Endodermal cell (in vitro differentiated cells): ENCODE results near the gene SOCS6. TPM values are rescaled to one million over a fixed set of nuclear protein-coding genes. Genes with fewer than 3 reads are reported as not detected.

Source experiments
- DNase-seq: peaks from one replicate; pipeline ENCODE4 v3.0.0-alpha.2; 2017
- H3K27ac ChIP-seq: 2 replicates; pipeline ENCODE4 v1.5.1; 2013; ENCODE audit warnings: mild to moderate bottlenecking, low read depth, low read length, moderate library complexity
- H3K27me3 ChIP-seq: 2 replicates; pipeline ENCODE4 v1.6.1; 2013; ENCODE audit warnings: mild to moderate bottlenecking, low read length, moderate library complexity; ENCODE audit not compliant: insufficient read depth, control insufficient read depth, poor library complexity, severe bottlenecking
- H3K36me3 ChIP-seq: 2 replicates; pipeline ENCODE4 v1.7.0; 2013; ENCODE audit warnings: mild to moderate bottlenecking, low read length, moderate library complexity; ENCODE audit not compliant: control insufficient read depth, insufficient read depth
- H3K4me1 ChIP-seq: one replicate; pipeline ENCODE4 v1.7.0; 2013; ENCODE audit warnings: low read length; ENCODE audit not compliant: control insufficient read depth, insufficient read depth
- H3K4me3 ChIP-seq: 2 replicates; pipeline ENCODE4 v1.5.1; 2013; ENCODE audit warnings: mild to moderate bottlenecking, low read length, moderate library complexity
- H3K9ac ChIP-seq: 2 replicates; pipeline ENCODE4 v1.6.1; 2013; ENCODE audit warnings: mild to moderate bottlenecking, low read length, moderate library complexity; ENCODE audit not compliant: poor library complexity, severe bottlenecking; ENCODE audit errors: extremely low read depth
- H3K9me3 ChIP-seq: 2 replicates; pipeline ENCODE4 v1.6.1; 2013; ENCODE audit warnings: mild to moderate bottlenecking, low read length, moderate library complexity; ENCODE audit not compliant: control insufficient read depth
- H3K27ac Mint-ChIP-seq: 2 replicates; pipeline ENCODE4 v1.8.0; 2020; ENCODE audit warnings: mixed read lengths
- H3K27me3 Mint-ChIP-seq: 2 replicates; pipeline ENCODE4 v1.8.0; 2021; ENCODE audit warnings: mild to moderate bottlenecking, mixed read lengths; ENCODE audit not compliant: insufficient read depth
- H3K36me3 Mint-ChIP-seq: 2 replicates; pipeline ENCODE4 v1.8.0; 2020; ENCODE audit warnings: low read depth, mixed read lengths
- H3K4me1 Mint-ChIP-seq: 2 replicates; pipeline ENCODE4 v1.8.0; 2020; ENCODE audit warnings: mixed read lengths
- H3K4me3 Mint-ChIP-seq: 2 replicates; pipeline ENCODE4 v1.8.0; 2020; ENCODE audit warnings: mild to moderate bottlenecking, moderate library complexity, mixed read lengths
- H3K9me3 Mint-ChIP-seq: 2 replicates; pipeline ENCODE4 v1.8.0; 2020; ENCODE audit warnings: mild to moderate bottlenecking, mixed read lengths
- WGBS, 2 experiments: methylation state at CpG; one replicate each; pipeline versions ENCODE4 v1.1.5 to v1.1.7; 2013; ENCODE audit warnings: missing lambda C conversion rate in 2 of 2, mixed read lengths in 1 of 2; ENCODE audit not compliant: insufficient coverage in 1 of 2, insufficient read length in 1 of 2; 5-methylcytosine and 5-hydroxymethylcytosine counted together
- total RNA-seq, 2 donors: library from RNA; stranded (reverse); fragmentation: NEBNext Ultra II Directional in 1 of 2; extraction: Animal tissue kit (Norgen Biotek cat#: 25700) in 1 of 2; gene quantifications; 2 replicates in 1 of 2; 3 replicates in 1 of 2; pipeline ENCODE4 v1.2.1, GENCODE V29; 2021
- TF ChIP-seq, protein P1 (sequence below): fragments of 200-600 bp; sonication (generic); conservative IDR thresholded peaks from 2 replicates; pipeline ENCODE4 v1.5.0; 2021; ENCODE audit warnings: antibody characterized with exemption, mild to moderate bottlenecking

Gene SOCS6
- total RNA-seq, 2 donors from 2014 or later = 28.2 to 30.0 TPM

DNA sequence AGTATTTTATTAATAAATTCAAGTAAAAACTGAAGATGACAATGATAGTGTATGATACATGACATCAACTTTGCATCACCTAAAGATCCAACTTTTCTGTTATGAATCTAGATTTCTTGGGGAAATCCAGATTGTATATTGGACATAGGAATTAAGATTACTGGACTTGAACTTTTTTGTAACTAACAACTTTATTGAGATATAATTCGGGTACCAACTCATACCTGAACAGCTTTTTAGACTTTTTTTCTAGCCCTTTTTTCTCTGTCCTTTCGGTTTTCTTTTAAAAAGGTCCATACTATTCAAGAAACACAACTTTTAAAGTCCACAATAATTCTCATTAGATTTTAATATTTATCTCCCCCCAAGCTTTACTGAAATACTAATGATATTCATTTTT, 1.1 kb upstream of the SOCS6 start:
- WGBS, 2 experiments = 92 to 100% methylated on average over 1 to 2 of the region's 2 CpGs
- Mint-ChIP-seq H3K27ac (no peak overlapping the region), H3K36me3 (peaks cover 12% of the 10 kb centered on the region)

DNA sequence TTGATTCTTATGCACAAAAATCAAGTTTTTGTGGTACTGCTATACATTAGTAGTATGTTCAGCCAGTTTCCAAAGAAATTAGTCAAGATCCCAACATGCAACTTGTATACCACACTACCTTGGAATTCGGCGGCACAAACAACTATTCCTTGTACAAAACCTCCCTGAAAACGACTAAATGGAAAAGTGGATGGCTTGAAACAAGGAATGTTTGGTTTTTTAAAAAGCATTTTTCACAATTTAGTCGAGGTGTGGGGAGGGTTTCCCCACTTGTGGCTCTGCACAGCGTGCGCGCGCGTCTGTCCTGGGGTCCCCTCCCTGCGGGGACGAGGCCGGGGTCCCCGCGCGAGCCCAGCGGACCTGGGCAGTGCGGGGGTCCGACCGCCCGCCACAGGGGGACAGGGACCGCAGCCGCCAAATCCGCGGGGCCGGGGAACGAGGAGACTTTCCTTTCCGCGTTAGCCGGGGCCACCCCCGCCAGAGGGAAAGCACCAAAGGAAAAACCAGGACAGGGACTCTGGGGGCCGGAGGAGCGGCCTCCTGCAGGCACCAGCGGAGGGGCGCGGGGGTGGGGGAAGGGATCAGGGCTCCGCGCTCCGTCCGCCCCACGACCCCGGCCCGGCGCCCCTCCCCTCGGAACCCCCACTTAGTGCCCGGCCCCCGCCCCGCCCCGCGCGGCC, 534 bp upstream of the SOCS6 start:
- TF ChIP-seq, protein P1, sequence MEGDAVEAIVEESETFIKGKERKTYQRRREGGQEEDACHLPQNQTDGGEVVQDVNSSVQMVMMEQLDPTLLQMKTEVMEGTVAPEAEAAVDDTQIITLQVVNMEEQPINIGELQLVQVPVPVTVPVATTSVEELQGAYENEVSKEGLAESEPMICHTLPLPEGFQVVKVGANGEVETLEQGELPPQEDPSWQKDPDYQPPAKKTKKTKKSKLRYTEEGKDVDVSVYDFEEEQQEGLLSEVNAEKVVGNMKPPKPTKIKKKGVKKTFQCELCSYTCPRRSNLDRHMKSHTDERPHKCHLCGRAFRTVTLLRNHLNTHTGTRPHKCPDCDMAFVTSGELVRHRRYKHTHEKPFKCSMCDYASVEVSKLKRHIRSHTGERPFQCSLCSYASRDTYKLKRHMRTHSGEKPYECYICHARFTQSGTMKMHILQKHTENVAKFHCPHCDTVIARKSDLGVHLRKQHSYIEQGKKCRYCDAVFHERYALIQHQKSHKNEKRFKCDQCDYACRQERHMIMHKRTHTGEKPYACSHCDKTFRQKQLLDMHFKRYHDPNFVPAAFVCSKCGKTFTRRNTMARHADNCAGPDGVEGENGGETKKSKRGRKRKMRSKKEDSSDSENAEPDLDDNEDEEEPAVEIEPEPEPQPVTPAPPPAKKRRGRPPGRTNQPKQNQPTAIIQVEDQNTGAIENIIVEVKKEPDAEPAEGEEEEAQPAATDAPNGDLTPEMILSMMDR = no peak
- DNase-seq = peak; percentile 79
- H3K27me3 Mint-ChIP-seq = peaks cover 6% of the 10 kb centered on the region
- Histone ChIP-seq H3K9me3 (no peaks in the 10 kb centered on the region), H3K4me1 (peaks cover 5% of the 10 kb centered on the region), H3K27ac (no peak overlapping the region), H3K4me3 (peak overlapping the region; percentile 85), H3K36me3 (peaks cover 20% of the 10 kb centered on the region), H3K9ac (peak overlapping the region; percentile 69), H3K27me3 (peaks cover 4% of the 10 kb centered on the region)
- H3K4me3 Mint-ChIP-seq = peak overlapping the region; percentile 56
- H3K4me1 Mint-ChIP-seq = peaks cover 28% of the 10 kb centered on the region
- no peaks in the 10 kb centered on the region for H3K9me3 Mint-ChIP-seq
- WGBS, 2 experiments = 4% methylated on average over 46 of the region's 50 CpGs; no CpG with 5 or more reads in 1 of the 2 experiments
- H3K27ac Mint-ChIP-seq = no peak overlapping the region
- peaks cover 12% of the 10 kb centered on the region for H3K36me3 Mint-ChIP-seq

More for the DNA sequence above, 1.1 kb upstream of the SOCS6 start:
- peak overlapping the region; percentile 56 for H3K4me3 Mint-ChIP-seq
- peaks cover 6% of the 10 kb centered on the region for H3K27me3 Mint-ChIP-seq
- H3K27me3 ChIP-seq = peaks cover 4% of the 10 kb centered on the region
- no peak overlapping the region for H3K9ac ChIP-seq
- peak overlapping the region; percentile 85 for H3K4me3 ChIP-seq
- no peak for DNase-seq
- H3K4me1 Mint-ChIP-seq = peaks cover 24% of the 10 kb centered on the region
- no peaks in the 10 kb centered on the region for H3K9me3 ChIP-seq
- H3K9me3 Mint-ChIP-seq = no peaks in the 10 kb centered on the region
- TF ChIP-seq, protein P1 = no peak
- H3K36me3 ChIP-seq = peaks cover 20% of the 10 kb centered on the region
- peaks cover 5% of the 10 kb centered on the region for H3K4me1 ChIP-seq
- no peak overlapping the region for H3K27ac ChIP-seq

DNA sequence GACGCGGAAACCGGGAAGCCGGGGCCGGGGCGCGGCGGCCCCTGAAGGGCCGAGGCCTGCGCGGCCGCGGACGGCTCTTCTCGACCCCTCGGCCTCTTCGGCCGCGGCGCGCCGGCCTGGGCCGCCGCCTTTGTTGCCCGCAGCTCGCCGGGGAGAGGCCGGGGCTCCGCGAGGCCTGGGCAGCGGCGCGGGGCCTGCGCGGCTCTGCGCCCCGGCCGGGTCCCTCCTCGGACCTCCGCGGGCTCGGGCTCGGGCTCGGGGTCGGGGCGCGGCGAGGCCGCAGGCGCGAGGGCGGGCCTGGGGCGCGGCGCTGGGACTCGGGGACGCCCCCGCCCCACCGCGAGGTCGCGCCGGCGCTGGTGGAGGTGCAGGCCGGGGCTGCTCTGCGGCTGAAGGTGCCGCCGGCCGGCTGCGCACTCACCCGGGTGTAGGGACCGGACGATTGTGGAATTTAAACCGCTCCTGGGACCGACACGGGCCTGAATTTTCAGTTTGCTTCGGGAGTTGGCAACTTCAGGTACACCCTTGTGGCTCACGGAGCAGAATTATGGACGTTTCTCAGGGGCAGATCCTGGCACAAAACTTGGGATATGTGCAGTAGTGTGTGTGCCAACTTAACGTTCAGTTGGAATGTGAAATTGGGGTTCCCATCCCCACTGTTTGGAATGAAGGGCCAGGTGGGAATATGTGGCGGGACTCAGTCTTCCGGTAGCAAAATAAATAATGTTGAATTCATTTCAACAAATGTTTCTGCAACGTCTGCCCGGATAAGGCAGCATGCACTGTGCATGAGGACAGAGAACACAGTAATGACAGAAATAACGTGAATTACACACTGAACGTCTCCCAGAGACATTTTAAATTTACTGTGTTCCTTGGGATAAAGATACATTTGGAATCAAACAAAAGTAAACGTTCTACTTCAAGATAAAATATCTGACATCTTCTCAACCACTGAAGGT, 787 bp downstream of the SOCS6 start:
- peaks cover 12% of the 10 kb centered on the region for H3K36me3 Mint-ChIP-seq
- Histone ChIP-seq H3K9me3 (no peaks in the 10 kb centered on the region), H3K4me3 (peak overlapping the region; percentile 99), H3K4me1 (peaks cover 5% of the 10 kb centered on the region), H3K9ac (peak overlapping the region; percentile 83), H3K27me3 (peaks cover 2% of the 10 kb centered on the region), H3K36me3 (peaks cover 20% of the 10 kb centered on the region), H3K27ac (no peak overlapping the region)
- peak; percentile 76 for DNase-seq
- H3K27ac Mint-ChIP-seq = peak overlapping the region; percentile 91
- H3K9me3 Mint-ChIP-seq = no peaks in the 10 kb centered on the region
- TF ChIP-seq, protein P1 = no peak
- H3K27me3 Mint-ChIP-seq = peaks cover 5% of the 10 kb centered on the region
- WGBS, 2 experiments = 1 to 2% methylated on average over 13 to 87 of the region's 87 CpGs
- H3K4me1 Mint-ChIP-seq = peaks cover 31% of the 10 kb centered on the region
- peak overlapping the region; percentile 88 for H3K4me3 Mint-ChIP-seq
